ENCODE measurements around the gene CNTNAP5. TPM values are rescaled to one million over a fixed set of nuclear protein-coding genes. Genes with fewer than 3 reads are reported as not detected.

CNTNAP5 gene
- polyA plus RNA-seq, 3 donors from 2014 or later = not detected

DNA sequence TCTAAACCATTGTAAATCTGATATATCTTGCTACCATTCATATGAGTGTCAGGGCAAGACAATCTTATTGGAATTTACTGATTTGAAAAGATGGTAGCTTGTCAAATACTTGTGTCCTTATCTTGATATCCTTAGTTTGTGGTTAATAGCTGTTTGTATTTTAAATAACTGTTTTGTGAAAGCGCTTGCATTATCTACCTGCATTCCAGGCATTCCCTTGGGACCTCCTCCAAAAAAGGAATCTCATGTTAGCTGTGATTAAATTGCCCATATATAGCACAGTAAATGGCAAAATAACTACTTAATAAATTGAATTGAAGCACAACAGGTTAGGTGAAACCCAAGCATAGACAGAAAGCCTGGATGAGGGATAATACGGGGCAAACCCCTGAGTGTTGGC is 13.9 kb downstream of the CNTNAP5 start:
- H3K27me3 Mint-ChIP-seq (ENCODE audit: low read depth in 3 of 3) = no peaks in the 10 kb centered on the region
- H3K4me3 Mint-ChIP-seq = no peak overlapping the region
- no peaks in the 10 kb centered on the region for H3K4me1 Mint-ChIP-seq
- no peaks in the 10 kb centered on the region for H3K36me3 Mint-ChIP-seq
- DNase-seq = no peak
- peaks cover 0 to 26% (median 4%) of the 10 kb centered on the region in 6 donors for H3K9me3 Mint-ChIP-seq
- H3K27ac Mint-ChIP-seq = no peak overlapping the region

DNA sequence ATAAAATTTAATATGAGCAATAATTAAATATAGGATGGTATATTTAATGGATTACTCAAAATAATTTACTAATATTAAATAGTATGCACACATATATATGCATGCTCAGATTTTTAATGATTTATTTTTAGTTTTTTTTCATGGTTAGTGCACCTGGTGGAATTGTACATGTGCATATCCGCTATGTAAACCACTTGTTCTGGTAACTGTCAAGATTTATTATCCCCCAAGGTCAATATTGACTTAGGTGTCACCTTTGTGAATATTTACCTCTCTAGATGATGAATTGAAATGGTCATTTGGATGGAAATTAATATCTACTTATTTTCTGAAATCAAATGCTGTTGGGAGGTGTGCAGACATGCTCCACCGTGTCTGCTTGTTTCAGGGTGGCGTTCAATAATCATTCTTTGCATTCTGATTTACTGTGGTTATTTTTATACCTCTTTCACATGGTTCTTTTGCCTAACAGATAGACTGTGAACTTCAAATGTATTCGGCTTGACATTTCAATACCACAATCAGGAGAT is 14.7 kb downstream of the CNTNAP5 start:
- Mint-ChIP-seq H3K4me3 (no peak overlapping the region), H3K27me3 (ENCODE audit: low read depth in 3 of 3) (no peaks in the 10 kb centered on the region), H3K36me3 (no peaks in the 10 kb centered on the region), H3K4me1 (no peaks in the 10 kb centered on the region), H3K27ac (no peak overlapping the region), H3K9me3 (peaks cover 0 to 28% (median 7%) of the 10 kb centered on the region in 6 donors)
- no peak for DNase-seq

DNA sequence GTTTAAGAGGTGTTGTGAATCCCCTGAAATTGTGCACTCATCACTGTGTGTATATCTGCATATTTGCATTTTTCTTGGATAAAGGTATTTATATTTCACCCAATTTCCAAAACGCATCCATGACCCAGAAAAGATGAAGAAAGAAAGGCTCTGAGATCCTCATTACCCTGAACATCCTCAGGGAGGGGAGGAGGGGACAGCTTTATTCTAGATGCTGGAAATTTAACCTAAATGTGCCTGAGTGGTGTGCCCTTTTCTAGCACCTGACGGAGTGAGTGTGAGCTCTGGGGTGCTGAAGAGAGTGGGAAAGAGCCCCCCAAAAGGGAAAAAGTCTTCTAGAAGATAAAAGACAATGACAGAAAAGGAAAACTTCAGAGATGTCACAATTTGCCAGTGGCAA is 20.8 kb downstream of the CNTNAP5 start:
- Mint-ChIP-seq H3K4me3 (no peak overlapping the region), H3K4me1 (no peaks in the 10 kb centered on the region)

GRCh38 chr2:124046332-124046731 is 21.2 kb downstream of the CNTNAP5 start:
- Mint-ChIP-seq H3K4me1 (no peaks in the 10 kb centered on the region), H3K36me3 (no peaks in the 10 kb centered on the region), H3K27ac (no peak overlapping the region), H3K9me3 (peaks cover 0 to 33% (median 7%) of the 10 kb centered on the region in 6 donors), H3K27me3 (ENCODE audit: low read depth in 3 of 3) (no peaks in the 10 kb centered on the region), H3K4me3 (no peak overlapping the region)
- no peak for DNase-seq

More for the DNA sequence above, 20.8 kb downstream of the CNTNAP5 start:
- Mint-ChIP-seq H3K27ac (no peak overlapping the region), H3K36me3 (no peaks in the 10 kb centered on the region), H3K27me3 (ENCODE audit: low read depth in 3 of 3) (no peaks in the 10 kb centered on the region), H3K9me3 (peaks cover 0 to 33% (median 7%) of the 10 kb centered on the region in 6 donors)
- no peak for DNase-seq

DNA sequence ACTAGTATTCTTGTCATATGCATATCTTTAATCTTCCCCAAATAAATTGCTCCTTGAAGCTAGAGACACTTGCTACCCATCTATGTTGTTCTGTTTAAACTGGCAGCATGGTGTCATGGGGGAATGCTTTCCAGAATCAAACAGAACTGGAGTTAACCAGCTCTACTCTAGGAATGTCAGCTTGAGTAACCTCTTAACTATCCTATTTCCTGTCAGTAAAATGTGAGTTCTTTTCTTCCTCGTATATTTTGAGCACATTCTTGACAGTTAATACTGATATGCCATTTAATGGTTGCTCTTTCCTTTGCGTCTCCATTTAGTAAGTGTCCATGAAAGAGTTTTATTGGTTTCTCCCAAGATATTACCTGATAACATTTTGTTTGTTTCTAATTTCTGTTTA is 23.0 kb downstream of the CNTNAP5 start:
- H3K9me3 Mint-ChIP-seq = peaks cover 0 to 39% (median 8%) of the 10 kb centered on the region in 6 donors
- H3K4me3 Mint-ChIP-seq = no peak overlapping the region
- H3K27me3 Mint-ChIP-seq (ENCODE audit: low read depth in 3 of 3) = peaks cover 0 to under 1% (median 0%) of the 10 kb centered on the region in 3 donors
- H3K36me3 Mint-ChIP-seq = no peaks in the 10 kb centered on the region
- H3K27ac Mint-ChIP-seq = no peak overlapping the region
- H3K4me1 Mint-ChIP-seq = no peaks in the 10 kb centered on the region
- no peak for DNase-seq

DNA sequence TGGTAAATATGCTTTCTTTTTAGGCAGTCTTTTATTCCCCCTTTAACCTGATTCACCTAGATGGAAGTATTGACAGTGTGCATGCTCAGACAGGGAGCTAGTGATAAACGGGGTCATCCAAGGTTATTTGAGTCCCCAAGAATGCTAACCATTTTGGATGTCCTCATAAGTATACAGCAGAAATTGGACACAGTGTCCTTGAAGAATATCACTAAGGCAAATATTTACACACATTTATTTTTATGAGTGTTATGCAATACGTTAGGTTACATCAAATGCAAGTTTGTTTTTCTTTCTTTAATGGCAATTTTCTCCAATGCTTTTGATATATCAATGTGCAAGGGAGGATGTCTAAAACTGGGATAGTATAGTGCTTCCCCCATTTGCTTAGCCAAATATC is 23.6 kb downstream of the CNTNAP5 start:
- Mint-ChIP-seq H3K27me3 (ENCODE audit: low read depth in 3 of 3) (peaks cover 0 to 2% (median 0%) of the 10 kb centered on the region in 3 donors), H3K9me3 (peaks cover 0 to 34% (median 8%) of the 10 kb centered on the region in 6 donors), H3K27ac (no peak overlapping the region), H3K36me3 (no peaks in the 10 kb centered on the region), H3K4me1 (no peaks in the 10 kb centered on the region), H3K4me3 (no peak overlapping the region)
- DNase-seq = no peak

DNA sequence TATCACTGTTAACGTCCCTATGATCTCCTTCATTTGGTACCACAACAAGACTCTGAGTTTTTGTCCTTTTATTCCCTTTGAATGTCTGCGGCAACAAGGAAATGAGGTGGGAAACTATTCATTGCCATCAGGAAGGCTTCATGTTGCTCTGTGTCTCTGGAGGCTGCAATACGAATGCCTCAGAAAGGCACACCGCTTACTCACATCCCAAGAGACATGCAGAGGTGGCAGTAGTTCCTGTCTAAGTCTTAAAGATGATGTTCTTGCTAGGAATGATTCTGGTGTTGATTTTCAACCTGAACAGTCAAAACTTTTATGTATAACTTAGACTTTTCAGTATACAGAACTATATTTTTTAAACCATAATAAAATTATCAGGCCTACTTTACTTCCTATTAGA is 24.0 kb downstream of the CNTNAP5 start:
- Mint-ChIP-seq H3K27me3 (ENCODE audit: low read depth in 3 of 3) (peaks cover 0 to 2% (median 2%) of the 10 kb centered on the region in 3 donors), H3K27ac (no peak overlapping the region), H3K9me3 (peaks cover 0 to 29% (median 10%) of the 10 kb centered on the region in 6 donors), H3K4me1 (no peaks in the 10 kb centered on the region), H3K36me3 (no peaks in the 10 kb centered on the region), H3K4me3 (no peak overlapping the region)
- DNase-seq = no peak

DNA sequence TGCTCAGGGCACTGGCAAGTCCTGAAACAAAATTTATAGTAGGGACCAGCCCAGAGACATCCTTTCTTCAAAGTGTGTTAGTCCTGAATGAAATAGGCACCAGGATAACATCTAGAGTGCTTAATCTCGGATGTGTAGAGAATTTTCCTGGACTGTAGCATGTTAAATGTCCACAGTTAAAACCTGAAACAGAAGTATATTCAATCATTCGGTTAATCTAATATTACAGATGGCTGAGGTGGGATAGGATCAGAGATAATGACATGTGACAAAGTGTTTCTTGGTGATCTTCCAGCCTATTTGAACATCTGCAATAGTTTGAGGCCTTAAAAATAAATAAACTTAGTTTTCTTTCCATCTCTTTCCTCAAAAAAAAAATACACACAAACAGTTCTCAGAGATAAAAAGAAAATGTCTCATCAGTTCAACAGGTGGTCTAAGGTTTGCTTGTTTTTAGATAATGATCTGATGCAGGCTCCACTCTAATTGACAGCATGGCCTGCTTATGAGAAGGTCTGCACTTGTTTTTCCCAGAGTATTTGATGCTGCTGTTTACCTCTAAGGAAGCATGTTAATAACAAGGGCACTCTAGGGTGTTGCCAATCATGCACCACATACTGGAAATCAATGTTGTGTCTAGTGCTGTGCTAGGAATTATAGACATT is 25.9 kb downstream of the CNTNAP5 start:
- Mint-ChIP-seq H3K4me1 (no peaks in the 10 kb centered on the region), H3K27ac (no peak overlapping the region), H3K36me3 (no peaks in the 10 kb centered on the region), H3K27me3 (ENCODE audit: low read depth in 3 of 3) (peaks cover 0 to 2% (median 2%) of the 10 kb centered on the region in 3 donors), H3K9me3 (peaks cover 2 to 32% (median 13%) of the 10 kb centered on the region in 6 donors), H3K4me3 (no peak overlapping the region)
- no peak for DNase-seq

DNA sequence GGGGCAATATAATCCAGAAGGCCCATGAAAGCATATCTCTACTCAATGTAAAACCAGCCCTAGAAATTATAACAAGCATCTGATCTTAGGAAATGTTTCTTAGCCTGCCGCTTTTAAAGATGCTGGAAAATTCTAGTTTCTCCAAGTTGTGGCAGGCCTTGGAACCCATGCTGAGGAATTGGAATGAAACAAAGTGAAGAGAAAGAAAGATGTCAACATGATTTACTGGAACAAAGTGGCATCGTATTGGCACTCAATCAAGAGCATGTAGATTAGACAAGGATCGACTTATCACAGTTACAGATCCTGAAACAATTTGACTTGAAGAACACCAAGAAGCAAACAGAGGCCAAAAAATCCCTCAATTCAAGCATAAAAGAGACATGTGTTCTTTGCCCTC is 28.7 kb downstream of the CNTNAP5 start:
- no peak overlapping the region for H3K4me3 Mint-ChIP-seq
- peaks cover 4 to 26% (median 11%) of the 10 kb centered on the region in 6 donors for H3K9me3 Mint-ChIP-seq
- H3K4me1 Mint-ChIP-seq = no peaks in the 10 kb centered on the region
- no peaks in the 10 kb centered on the region for H3K36me3 Mint-ChIP-seq
- peaks cover 0 to 5% (median 2%) of the 10 kb centered on the region in 3 donors for H3K27me3 Mint-ChIP-seq (ENCODE audit: low read depth in 3 of 3)
- H3K27ac Mint-ChIP-seq = no peak overlapping the region
- no peak for DNase-seq

DNA sequence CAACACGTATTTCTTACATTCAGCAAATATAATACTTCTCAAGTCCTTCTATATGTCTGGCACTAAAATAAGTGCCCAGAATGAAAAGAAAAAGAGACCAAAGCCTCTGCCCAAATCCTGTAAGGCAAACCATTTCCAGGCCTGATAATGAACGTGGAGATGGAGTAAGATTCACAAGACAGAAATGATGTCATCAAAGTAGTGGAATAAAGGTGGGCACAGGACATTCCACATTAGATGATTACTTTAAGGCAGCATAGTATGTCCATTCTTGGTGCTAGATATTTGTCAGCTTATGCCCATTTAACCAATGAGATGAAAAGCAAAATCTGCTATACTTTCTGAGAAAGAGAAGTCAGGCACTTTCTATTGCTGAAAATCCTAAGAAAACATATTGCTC is 38.5 kb downstream of the CNTNAP5 start:
- Mint-ChIP-seq H3K36me3 (no peaks in the 10 kb centered on the region), H3K4me3 (no peak overlapping the region), H3K27ac (no peak overlapping the region), H3K9me3 (peaks cover 3 to 30% (median 8%) of the 10 kb centered on the region in 6 donors), H3K27me3 (ENCODE audit: low read depth in 3 of 3) (peaks cover 0 to under 1% (median 0%) of the 10 kb centered on the region in 3 donors), H3K4me1 (no peaks in the 10 kb centered on the region)
- no peak for DNase-seq

GRCh38 chr2:124065636-124066035 is 40.5 kb downstream of the CNTNAP5 start:
- H3K4me1 Mint-ChIP-seq = no peaks in the 10 kb centered on the region
- no peaks in the 10 kb centered on the region for H3K36me3 Mint-ChIP-seq
- peaks cover 3 to 37% (median 8%) of the 10 kb centered on the region in 6 donors for H3K9me3 Mint-ChIP-seq
- H3K27me3 Mint-ChIP-seq (ENCODE audit: low read depth in 3 of 3) = no peaks in the 10 kb centered on the region
- H3K4me3 Mint-ChIP-seq = no peak overlapping the region
- no peak for DNase-seq
- H3K27ac Mint-ChIP-seq = no peak overlapping the region

- H3K27ac Mint-ChIP-seq = no peak overlapping the region
- no peaks in the 10 kb centered on the region for H3K36me3 Mint-ChIP-seq
- no peak for DNase-seq
- H3K4me3 Mint-ChIP-seq = no peak overlapping the region
- peaks cover 2 to 38% (median 10%) of the 10 kb centered on the region in 6 donors for H3K9me3 Mint-ChIP-seq
- H3K27me3 Mint-ChIP-seq (ENCODE audit: low read depth in 3 of 3) = no peaks in the 10 kb centered on the region
- H3K4me1 Mint-ChIP-seq = no peaks in the 10 kb centered on the region
Observed at GRCh38 chr2:124066776-124067175, 41.7 kb downstream of the CNTNAP5 start.

GRCh38 chr2:124079045-124079444 is 54.0 kb downstream of the CNTNAP5 start:
- H3K4me1 Mint-ChIP-seq = no peaks in the 10 kb centered on the region
- no peak overlapping the region for H3K27ac Mint-ChIP-seq
- no peak overlapping the region for H3K4me3 Mint-ChIP-seq
- no peaks in the 10 kb centered on the region for H3K36me3 Mint-ChIP-seq
- no peak for DNase-seq
- H3K27me3 Mint-ChIP-seq (ENCODE audit: low read depth in 3 of 3) = peaks cover 0 to 3% (median 0%) of the 10 kb centered on the region in 3 donors
- H3K9me3 Mint-ChIP-seq = peaks cover 0 to 11% (median 4%) of the 10 kb centered on the region in 6 donors

DNA sequence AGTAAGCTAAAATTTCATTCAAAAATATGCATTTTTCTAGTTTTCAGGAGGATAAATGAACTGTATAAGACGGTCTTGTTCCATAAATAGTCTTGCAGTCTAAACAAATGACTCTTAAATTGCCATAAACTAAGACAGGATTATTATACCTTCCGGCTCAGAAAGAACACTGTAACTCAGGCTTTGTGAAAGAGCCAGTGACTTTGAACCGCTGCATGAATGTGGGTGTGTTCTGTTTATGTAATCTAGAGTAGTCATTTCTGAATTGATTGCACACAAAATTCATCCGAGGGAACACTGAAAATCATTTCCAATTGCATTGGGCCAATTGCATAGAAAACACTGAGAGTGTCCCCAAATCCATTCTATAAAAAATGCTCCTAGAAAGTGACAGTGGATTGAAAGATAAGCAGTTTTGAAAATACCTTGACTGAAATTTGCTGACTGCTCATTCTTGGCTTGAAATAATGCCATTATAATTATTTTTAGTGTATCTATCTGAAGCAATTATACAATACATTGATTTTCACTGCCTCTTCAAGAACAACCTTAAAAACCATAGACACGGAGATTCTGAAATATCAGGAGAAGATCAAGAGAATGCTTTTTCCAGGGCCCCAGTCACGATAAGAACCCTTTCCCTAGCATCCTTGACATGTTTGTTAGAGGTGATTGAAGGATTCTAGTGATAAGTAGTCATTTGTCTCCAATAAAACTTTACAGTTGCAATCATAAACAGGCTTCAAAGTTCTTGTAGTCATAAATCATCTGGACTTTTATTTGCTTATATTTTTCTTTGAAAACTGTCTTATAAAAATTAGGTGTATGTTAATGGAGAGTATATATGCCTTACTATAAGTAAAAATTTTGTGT is 55.4 kb downstream of the CNTNAP5 start:
- Mint-ChIP-seq H3K27ac (no peak overlapping the region), H3K4me1 (no peaks in the 10 kb centered on the region), H3K27me3 (ENCODE audit: low read depth in 3 of 3) (peaks cover 0 to 3% (median 2%) of the 10 kb centered on the region in 3 donors), H3K9me3 (peaks cover 0 to 15% (median 7%) of the 10 kb centered on the region in 6 donors), H3K36me3 (no peaks in the 10 kb centered on the region), H3K4me3 (no peak overlapping the region)
- no peak for DNase-seq
